Heart right ventricle (tissue), 16 donors: ENCODE data around the gene CBX6. TPM values are rescaled to one million over a fixed set of nuclear protein-coding genes. Genes with fewer than 3 reads are reported as not detected.
"Not testable (repeated sequence)": the region's sequence is repeated elsewhere in the genome, so short reads cannot be mapped to it uniquely, and the experiment has no call there.

Experiments used
- ATAC-seq, 8 donors: fragments of 200-7000 bp; cut with Tn5 transposase; one replicate each; pipeline ENCODE4 v1.9.1; 2020; ENCODE audit warnings: mild to moderate bottlenecking in 8 of 8, moderate library complexity in 8 of 8, moderate number of reproducible peaks in 1 of 8
- DNase-seq, 2 donors: peaks; one replicate each; pipeline ENCODE4 v3.0.0-alpha.2; 2020
- H3K27ac ChIP-seq, 10 donors: fragments of 200-600 bp; sonication (generic) in 2 of 10; one replicate each; pipeline versions ENCODE4 v1.5.0 to v1.8.0; 2020 to 2022; ENCODE audit warnings: mild to moderate bottlenecking in 3 of 10
- H3K27me3 ChIP-seq, 7 donors: fragments of 200-600 bp; one replicate each; pipeline ENCODE4 v1.8.0; 2021 to 2022; ENCODE audit warnings: mild to moderate bottlenecking in 2 of 7
- H3K36me3 ChIP-seq, 9 donors: fragments of 200-600 bp; sonication (generic) in 1 of 9; one replicate each; pipeline versions ENCODE4 v1.5.0 to v1.8.0; 2020 to 2022; ENCODE audit warnings: mild to moderate bottlenecking in 2 of 9
- H3K4me1 ChIP-seq, 9 donors: fragments of 200-600 bp; sonication (generic) in 1 of 9; one replicate each; pipeline versions ENCODE4 v1.5.0 to v1.8.0; 2020 to 2022; ENCODE audit warnings: mild to moderate bottlenecking in 4 of 9
- H3K4me3 ChIP-seq, 10 donors: fragments of 200-600 bp; sonication (generic) in 2 of 10; one replicate each; pipeline versions ENCODE4 v1.5.0 to v1.8.0; 2020 to 2022; ENCODE audit warnings: mild to moderate bottlenecking in 7 of 10, moderate library complexity in 2 of 10
- H3K9me3 ChIP-seq, 11 donors: fragments of 200-600 bp in 10 of 11; sonication (generic) in 2 of 11; one replicate each; pipeline versions ENCODE4 v1.5.0 to v1.8.0; 2013 to 2022; ENCODE audit warnings: mild to moderate bottlenecking in 2 of 11, control low read depth in 1 of 11, moderate library complexity in 1 of 11
- WGBS, 2 donors: extraction: QIAGEN DNeasy Blood & Tissue Kit; methylation state at CpG; one replicate each; pipeline ENCODE4 v1.1.7; 2013; ENCODE audit warnings: inconsistent platforms in 1 of 2; 5-methylcytosine and 5-hydroxymethylcytosine counted together
- intact Hi-C, 10 donors: fragments of 100-400 bp; cut with DNase I; formaldehyde crosslinking; loops; one replicate each; pipeline versions ENCODE4 v1.11.1 to v1.14.2; 2022
- polyA plus RNA-seq, 2 donors: library from polyadenylated mRNA; stranded (reverse); fragments of 200-250 nt; gene quantifications; one replicate each; pipeline ENCODE4 v1.2.3, GENCODE V29; 2013
- total RNA-seq, 10 donors: library from RNA; stranded (reverse); fragmentation: NEBNext Ultra II Directional in 3 of 10; extraction: Animal tissue kit (Norgen Biotek cat#: 25700) in 3 of 10; gene quantifications; one replicate each; pipeline versions ENCODE4 v1.2.1 to v1.2.4, GENCODE V29; 2021 to 2023
- TF ChIP-seq, protein P1 (sequence below), 9 donors: fragments of 200-600 bp; sonication (generic) in 2 of 9; IDR thresholded peaks; one replicate each; pipeline versions ENCODE4 v1.5.0 to v1.8.0; 2021 to 2022; ENCODE audit warnings: antibody characterized with exemption in 9 of 9, mild to moderate bottlenecking in 5 of 9, moderate library complexity in 1 of 9
- donor health status: Arrhythmogenic right ventricular cardiomyopathy.
- donor health status: ischemic (EF 13 %, LVEDD 7.1; RV severe dilation, severe dysfunction).
- donor health status: healthy with polysubstance abuse.
- donor health status: DM: no; HTN: yes; CAD: no.
- donor health status: DM: no; HTN: no; CAD: no.
- donor health status: ischemic (EF 25% LVEDD 6.9; RV normal size, moderate dysfunction).
- donor health status: ischemic (EF 25% LVEDD 5.7; RV mildly dilated, moderate dysfunction).
- donor health status: healthy.
- donor health status: DM: yes; HTN: yes; CAD: no.
- donor health status: Ischemic cardiomyopathy.
- donor health status: ischemic (EF 35%, LVEDD 5.7; RV mildly dilated, moderate dysfunction).
- donor health status: nonischemic (EF 11% LVEDD 7.7; RV severe dilation, severe dysfunction).
- donor health status: DM: yes; HTN: yes; CAD: no.
- donor health status: PGD.
- donor health status: ischemic (EF 29% LVEDD 5.4; RV normal size, mild dysfunction).
- donor health status: nonischemic (EF 23%, LVEDD 6.1; RV moderate dilation, normal function).

CBX6 gene
- total and polyA plus RNA-seq, 12 donors = 17.4 to 49.1 (median 35.1) TPM

DNA sequence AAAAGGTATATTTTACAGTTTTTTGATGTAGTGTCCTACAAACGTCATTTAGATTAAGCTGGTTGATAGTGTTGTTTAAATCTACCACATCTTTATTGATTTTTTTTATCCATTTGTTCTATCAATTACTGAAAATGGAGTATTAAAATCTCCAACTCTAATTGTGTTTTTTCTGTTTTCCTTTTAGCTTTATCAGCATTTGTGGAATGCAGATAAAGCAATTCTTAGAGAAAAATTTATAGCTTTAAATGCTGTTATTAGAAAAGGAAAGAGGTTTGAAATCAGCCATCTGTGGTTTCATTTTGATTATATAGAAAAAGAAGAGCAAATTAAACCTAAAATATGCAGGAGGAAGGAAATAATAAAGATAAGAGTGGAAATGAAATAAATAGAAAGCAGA is 39.4 kb upstream of the CBX6 start:
- TF ChIP-seq, protein P1, sequence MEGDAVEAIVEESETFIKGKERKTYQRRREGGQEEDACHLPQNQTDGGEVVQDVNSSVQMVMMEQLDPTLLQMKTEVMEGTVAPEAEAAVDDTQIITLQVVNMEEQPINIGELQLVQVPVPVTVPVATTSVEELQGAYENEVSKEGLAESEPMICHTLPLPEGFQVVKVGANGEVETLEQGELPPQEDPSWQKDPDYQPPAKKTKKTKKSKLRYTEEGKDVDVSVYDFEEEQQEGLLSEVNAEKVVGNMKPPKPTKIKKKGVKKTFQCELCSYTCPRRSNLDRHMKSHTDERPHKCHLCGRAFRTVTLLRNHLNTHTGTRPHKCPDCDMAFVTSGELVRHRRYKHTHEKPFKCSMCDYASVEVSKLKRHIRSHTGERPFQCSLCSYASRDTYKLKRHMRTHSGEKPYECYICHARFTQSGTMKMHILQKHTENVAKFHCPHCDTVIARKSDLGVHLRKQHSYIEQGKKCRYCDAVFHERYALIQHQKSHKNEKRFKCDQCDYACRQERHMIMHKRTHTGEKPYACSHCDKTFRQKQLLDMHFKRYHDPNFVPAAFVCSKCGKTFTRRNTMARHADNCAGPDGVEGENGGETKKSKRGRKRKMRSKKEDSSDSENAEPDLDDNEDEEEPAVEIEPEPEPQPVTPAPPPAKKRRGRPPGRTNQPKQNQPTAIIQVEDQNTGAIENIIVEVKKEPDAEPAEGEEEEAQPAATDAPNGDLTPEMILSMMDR (IDR thresholded peaks at IDR 0.05) = no peak
- ATAC-seq (no peak), DNase-seq (no peak)
- Histone ChIP-seq H3K4me3 (no peak overlapping the region), H3K27ac (no peak overlapping the region), H3K9me3 (no peaks in the 10 kb centered on the region), H3K27me3 (peaks cover 0 to 40% (median 19%) of the 10 kb centered on the region in 7 donors), H3K4me1 (no peaks in the 10 kb centered on the region), H3K36me3 (no peaks in the 10 kb centered on the region)
- 58 to 73% methylated on average over 1 of the region's 1 CpG for WGBS, 2 donors
- intact Hi-C loops = no loop called here

- H3K4me3 ChIP-seq = no peak overlapping the region
- H3K27ac ChIP-seq = no peak overlapping the region
- TF ChIP-seq, protein P1 (IDR thresholded peaks at IDR 0.05) = no peak
- H3K4me1 ChIP-seq = no peaks in the 10 kb centered on the region
- H3K36me3 ChIP-seq = no peaks in the 10 kb centered on the region
- DNase-seq = no peak
- ATAC-seq = no peak
- H3K27me3 ChIP-seq = peaks cover 0 to 37% (median 19%) of the 10 kb centered on the region in 7 donors
- intact Hi-C loops = no loop called here
- WGBS, 2 donors = 90 to 96% methylated on average over 2 of the region's 2 CpGs
- H3K9me3 ChIP-seq = peaks cover 0 to 7% (median 0%) of the 10 kb centered on the region in 11 donors
Observed at GRCh38 chr22:38907767-38908166, 35.8 kb upstream of the CBX6 start.

GRCh38 chr22:38906052-38906451 is 34.0 kb upstream of the CBX6 start:
- H3K27ac ChIP-seq = no peak overlapping the region
- intact Hi-C loops = no loop called here
- no peak overlapping the region for H3K4me3 ChIP-seq
- ATAC-seq (no peak), DNase-seq (no peak)
- peaks cover 0 to 7% (median 0%) of the 10 kb centered on the region in 9 donors for H3K4me1 ChIP-seq
- H3K9me3 ChIP-seq = peaks cover 0 to 7% (median 0%) of the 10 kb centered on the region in 11 donors
- WGBS, 2 donors = 84 to 88% methylated on average over 3 of the region's 3 CpGs
- TF ChIP-seq, protein P1 (IDR thresholded peaks at IDR 0.05) = no peak
- H3K27me3 ChIP-seq = peaks cover 0 to 23% (median 13%) of the 10 kb centered on the region in 7 donors
- no peaks in the 10 kb centered on the region for H3K36me3 ChIP-seq

- H3K27ac ChIP-seq, H3K36me3 ChIP-seq, DNase-seq, H3K9me3 ChIP-seq, intact Hi-C loops, ATAC-seq, H3K4me3 ChIP-seq: not testable (repeated sequence)
- whole genome bisulfite sequencing, 2 donors = 48 to 49% methylated on average over 5 of the region's 5 CpGs
- peaks cover 0 to 11% (median 3%) of the 10 kb centered on the region in 7 donors for H3K27me3 ChIP-seq
- H3K4me1 ChIP-seq = peaks cover 0 to 13% (median 0%) of the 10 kb centered on the region in 9 donors
Observed at GRCh38 chr22:38904052-38904617, 32.1 kb upstream of the CBX6 start.

DNA sequence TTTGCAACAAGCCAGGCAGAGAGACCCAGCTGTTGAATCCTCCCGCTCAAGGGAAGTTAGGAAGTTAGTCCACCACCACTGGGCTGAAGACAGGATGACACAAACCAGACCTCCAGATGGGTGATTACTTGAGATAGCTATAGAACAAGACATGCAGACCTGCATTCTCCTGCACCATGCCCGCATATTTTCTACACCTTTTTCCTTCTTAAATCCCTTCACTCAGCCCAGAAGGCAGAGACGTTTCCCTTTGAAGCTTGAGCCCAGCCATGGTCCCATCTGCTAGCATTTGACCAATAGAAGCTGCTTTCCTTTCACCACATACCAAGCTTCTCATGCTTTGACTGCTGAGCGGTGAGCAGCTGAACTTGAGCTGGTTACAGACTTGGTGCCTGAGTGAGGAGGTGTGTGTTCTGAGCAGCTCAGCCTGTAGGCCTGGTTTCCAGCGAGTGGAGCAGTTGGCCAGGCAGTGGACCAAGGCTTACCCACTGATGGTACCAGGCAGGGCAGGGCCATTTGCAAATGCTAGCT is 29.2 kb upstream of the CBX6 start:
- peak in 1 of 8 donors; percentile 65 for ATAC-seq
- Histone ChIP-seq H3K9me3 (peaks cover 0 to 7% (median 0%) of the 10 kb centered on the region in 11 donors), H3K27ac (no peak overlapping the region), H3K4me3 (no peak overlapping the region), H3K4me1 (peaks cover 0 to 13% (median 0%) of the 10 kb centered on the region in 9 donors), H3K27me3 (peaks cover 0 to 5% (median 0%) of the 10 kb centered on the region in 7 donors), H3K36me3 (no peaks in the 10 kb centered on the region)
- TF ChIP-seq, protein P1 (IDR thresholded peaks at IDR 0.05) = no peak
- WGBS, 2 donors = 18 to 25% methylated on average over 5 of the region's 5 CpGs
- DNase-seq = no peak
- intact Hi-C loops = no loop called here
